ENCODE results near the gene FAAP100.

FAAP100 gene

DNA sequence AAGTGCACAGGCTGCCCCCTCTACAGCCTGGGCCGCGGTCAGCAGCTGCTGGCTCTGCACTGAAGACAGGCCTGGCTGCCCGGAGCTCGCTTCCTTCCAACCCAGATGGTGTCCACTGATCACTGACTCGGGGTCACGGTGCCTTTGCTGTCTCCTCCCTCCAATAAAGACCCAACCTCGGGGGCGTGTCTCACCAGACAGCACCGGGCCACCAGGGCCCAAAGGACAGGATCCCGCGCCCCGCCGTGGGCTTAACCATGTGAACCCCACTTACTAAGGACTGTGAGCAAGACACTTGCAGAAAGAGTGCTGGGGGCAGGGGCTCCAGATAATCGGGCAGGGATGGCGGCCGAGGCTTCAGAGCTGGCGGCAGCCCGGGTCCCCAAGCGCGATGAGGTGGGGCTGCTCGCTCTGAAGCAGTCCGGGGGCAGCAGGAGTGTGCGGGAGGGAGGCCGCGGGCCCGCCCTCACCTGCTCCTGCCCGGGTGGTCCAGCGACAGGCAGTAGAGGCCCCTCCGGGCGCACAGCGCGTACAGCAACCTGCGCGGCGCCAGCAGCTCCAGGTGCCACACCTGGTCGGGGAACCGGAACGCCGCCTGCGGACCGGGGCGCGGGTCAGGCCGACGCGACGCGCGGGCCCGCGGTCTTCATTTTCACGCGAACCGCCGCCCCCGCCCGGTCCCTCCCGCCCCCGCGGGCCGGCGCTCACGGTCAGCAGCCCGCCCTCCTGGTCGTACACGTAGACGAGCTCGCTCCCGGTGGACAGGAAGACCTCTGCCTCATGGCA lies 502 bp downstream of the FAAP100 start:
- peak; percentile 35 for DNase-seq (ENCODE audit: low spot score)

DNA sequence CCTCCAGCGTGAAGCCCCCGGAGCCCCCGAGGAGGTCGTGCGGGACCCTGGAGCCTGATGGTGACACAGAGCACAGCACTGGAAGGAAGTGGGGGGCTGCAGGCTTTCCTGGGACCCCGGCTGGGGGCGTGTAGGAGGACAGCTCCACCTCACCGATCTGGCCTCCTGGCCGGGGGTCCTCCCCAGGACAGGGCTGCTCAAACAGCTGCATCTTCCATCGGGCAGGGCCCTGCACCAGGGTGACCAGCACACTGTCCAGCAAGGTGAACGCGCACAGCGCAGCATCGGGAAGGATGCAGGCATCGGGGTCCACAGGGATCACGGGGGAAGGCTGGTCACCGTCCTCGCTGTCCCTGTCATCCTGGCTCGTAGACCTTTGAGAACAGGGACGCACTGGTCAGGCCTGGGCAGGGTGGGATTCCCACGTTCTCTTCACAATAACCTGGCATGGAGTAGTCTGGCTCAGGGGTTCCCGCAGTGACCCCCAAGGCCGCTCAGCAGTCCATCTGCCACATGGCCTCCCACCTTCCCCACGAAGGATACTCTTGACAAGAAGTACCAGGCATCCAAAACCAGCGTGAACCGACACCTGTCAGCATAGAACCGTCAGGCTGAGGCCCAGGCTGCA lies 1.2 kb downstream of the FAAP100 start:
- DNase-seq (ENCODE audit: low spot score): no peak

DNA sequence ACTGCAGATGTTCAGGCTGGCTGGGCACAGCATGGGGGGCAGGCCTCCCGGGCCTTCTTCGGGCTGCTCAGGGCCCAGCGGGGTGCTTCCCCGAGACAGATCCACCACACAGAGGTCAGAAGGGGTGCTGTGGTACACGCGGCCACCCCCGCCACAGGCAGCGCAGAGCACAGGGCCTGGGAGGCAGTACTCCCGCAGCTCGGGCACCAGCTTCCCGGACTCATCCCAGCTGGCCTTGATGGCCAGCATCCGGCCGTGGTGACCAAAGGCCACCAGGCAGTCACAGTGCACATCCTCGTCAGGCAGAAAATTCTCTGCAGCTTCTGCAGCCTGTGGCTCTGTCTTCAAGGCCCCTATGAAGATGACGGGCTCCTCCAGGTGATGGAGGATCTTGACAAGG lies 1.9 kb downstream of the FAAP100 start:
- DNase-seq (ENCODE audit: low spot score): no peak

GRCh38 chr17:81549826-81550225 lies 2.3 kb downstream of the FAAP100 start:
- no peak for DNase-seq (ENCODE audit: low spot score)

GRCh38 chr17:81549031-81549557 lies 3.1 kb downstream of the FAAP100 start:
- no peak for DNase-seq (ENCODE audit: low spot score)

GRCh38 chr17:81547614-81547982 lies 4.6 kb downstream of the FAAP100 start:
- DNase-seq (ENCODE audit: low spot score): no peak

DNA sequence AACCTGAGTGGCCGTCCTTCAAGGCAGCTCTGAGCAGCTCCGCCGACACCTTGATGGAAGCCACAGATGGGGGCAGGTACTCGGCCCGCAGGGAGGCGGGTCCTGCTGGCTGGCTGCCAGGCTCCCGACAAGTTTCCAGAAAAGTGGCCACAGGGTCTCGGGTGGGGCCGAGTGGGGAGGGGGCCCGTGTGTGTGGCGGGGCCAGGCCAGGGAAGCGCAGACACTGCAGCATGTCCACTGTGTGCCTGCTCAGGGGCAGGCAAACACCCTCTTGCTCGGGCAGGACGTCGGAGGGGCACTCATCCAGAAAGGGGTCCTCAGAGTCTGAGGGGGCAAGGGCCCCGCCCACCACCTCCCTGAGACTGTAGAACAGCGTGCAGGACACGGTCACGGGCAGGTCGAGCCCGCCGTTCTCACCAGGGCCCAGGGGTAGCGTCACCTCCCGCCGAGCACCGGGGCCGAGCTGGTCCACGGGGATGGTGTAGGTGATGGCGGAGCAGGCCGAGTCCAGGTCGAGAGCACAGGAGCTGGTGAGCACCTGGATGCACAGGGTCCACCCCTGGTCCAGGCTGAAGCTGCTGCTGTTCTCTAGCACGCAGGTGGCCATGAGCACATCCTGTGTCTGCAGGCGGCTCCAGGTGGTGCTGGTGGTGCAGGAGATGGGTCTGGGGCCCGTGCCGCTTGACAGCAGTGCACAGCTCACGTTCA lies 5.1 kb downstream of the FAAP100 start:
- no peak for DNase-seq (ENCODE audit: low spot score)

- no peak for DNase-seq (ENCODE audit: low spot score)
Measured at GRCh38 chr17:81545160-81545949, 6.8 kb downstream of the FAAP100 start.

- no peak for DNase-seq (ENCODE audit: low spot score)
Measured at GRCh38 chr17:81544281-81544974, 7.7 kb downstream of the FAAP100 start.

GRCh38 chr17:81543756-81544155 lies 8.4 kb downstream of the FAAP100 start:
- DNase-seq (ENCODE audit: low spot score): no peak

DNA sequence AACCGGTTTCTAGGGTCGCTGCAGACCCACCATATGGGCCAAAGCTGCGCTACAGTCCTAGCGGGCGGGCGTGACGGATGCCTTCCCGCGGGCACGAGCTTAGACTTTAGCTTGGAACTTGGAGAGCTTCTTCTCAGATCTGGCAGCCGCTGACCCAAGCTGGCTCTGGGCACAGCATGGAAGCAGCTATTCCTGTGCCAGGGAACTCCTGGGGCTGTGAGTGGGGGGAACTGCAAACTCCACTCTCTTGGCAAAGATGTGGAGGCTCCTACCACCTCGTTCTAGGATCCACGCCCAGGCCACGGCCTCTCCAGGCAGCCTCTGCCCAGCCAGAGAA lies 8.8 kb downstream of the FAAP100 start:
- no peak for DNase-seq (ENCODE audit: low spot score)

DNA sequence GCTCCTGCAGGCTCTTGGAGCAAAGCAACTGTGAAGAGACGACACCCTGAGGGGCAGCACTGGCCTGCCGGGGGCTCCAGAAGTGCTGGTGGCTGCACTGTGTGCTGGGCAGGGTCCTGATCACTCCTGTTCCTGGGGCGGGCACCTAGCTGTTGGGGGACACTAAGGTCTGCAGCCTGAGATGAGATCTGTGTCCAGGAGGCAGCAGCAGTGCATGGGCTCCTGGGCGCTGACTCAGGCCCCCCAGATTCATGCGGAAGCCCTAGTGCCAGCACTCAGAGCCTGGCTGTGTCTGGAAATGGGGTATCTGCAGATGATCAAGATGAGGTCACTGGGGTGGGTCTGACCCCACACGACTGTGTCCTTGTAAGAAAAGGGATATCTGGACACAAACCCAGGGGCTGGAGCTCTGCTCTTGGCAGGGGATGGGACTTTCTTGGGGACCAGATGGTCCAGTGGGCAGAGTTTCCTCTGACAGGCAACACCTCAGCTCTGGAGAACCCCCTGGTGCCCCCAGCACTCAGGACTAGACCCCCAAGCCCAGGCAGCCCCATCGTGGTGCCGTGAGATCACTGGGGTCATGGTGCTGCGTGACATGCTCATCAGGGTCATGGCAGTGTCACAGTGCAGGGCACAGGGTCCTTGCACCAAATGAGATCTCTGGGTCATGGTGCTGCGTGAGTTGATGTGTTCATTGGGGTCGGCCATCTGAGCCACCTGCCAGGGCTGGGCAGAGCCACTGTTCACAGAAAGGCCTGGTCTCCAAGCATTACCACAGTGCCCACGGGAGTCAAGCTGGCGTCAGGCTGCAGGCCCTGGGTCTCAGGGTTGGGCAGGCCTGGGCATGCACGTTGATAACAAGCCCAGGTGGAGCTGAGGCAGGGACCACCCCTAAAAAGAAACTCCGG lies 9.5 kb downstream of the FAAP100 start:
- DNase-seq (ENCODE audit: low spot score): no peak

DNA sequence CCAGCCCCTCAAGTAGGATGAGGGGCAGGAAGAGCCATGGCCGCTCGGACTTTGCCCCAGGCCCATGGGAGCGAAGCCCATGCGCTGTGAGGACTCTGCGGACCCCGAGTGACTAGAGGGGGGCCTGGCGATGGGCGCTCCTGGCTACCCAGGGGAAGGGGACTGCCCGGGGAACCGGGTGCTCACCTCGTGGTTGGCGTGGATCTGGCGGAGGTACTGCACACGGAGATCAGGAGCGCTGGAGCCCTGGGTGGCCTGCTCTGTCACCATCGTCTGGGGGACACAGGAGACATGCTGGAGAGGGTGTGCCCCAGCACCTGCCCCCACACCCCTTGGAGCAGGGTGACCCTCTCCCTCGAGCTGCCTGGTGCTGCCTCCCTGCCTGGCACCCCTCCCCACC lies 11.0 kb downstream of the FAAP100 start:
- no peak for DNase-seq (ENCODE audit: low spot score)

- DNase-seq (ENCODE audit: low spot score): no peak
Measured at GRCh38 chr17:81540676-81541027, 11.5 kb downstream of the FAAP100 start.

- DNase-seq (ENCODE audit: low spot score): no peak
Measured at GRCh38 chr17:81539961-81540675, 12.0 kb downstream of the FAAP100 start.

GRCh38 chr17:81539571-81539900 lies 12.6 kb downstream of the FAAP100 start:
- DNase-seq (ENCODE audit: low spot score): no peak

GRCh38 chr17:81538651-81539570 lies 13.2 kb downstream of the FAAP100 start:
- no peak for DNase-seq (ENCODE audit: low spot score)

DNA sequence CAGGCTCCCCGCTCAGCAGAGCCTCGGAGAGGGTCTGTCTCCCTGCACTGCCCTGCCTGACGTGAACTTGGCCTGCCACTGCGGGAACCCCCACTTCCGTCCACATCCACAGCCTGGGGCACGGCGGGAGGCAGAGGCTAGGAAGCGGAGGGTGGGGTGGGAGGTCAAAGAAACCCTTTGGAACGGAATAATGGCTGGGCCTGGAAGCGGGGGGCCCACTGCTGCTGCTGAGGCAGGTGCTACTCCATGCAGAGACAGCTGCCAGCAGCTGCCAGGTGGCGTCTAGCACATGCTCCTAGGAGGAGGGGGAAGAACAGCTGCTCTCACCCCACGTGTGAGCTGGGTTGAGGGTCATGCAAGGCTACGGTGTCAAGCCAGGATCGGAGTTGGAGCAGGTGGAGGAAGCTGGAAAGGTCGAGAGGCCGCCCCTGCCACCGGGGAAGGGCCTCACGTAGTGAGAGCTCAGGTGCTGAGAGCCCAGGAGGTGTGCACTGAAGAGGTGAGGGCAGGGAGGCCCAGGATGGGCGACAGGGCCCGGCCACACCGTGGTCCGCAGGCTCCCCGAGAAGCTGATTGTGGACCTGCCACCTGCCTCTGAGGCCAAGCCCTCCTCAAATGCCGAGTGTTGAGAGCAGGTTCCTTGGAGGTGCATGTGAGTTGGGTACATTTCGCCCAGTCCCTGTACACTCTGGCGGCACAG lies 14.1 kb downstream of the FAAP100 start:
- peak; percentile 52 for DNase-seq (ENCODE audit: low spot score)

All from NAMALWA (cell line).